Measurements from ENCODE around the gene SPIRE1. TPM values are rescaled to one million over a fixed set of nuclear protein-coding genes. Genes with fewer than 3 reads are reported as not detected.

SPIRE1 gene
- total RNA-seq: 30.6 and 40.9 TPM in 2 replicates

DNA sequence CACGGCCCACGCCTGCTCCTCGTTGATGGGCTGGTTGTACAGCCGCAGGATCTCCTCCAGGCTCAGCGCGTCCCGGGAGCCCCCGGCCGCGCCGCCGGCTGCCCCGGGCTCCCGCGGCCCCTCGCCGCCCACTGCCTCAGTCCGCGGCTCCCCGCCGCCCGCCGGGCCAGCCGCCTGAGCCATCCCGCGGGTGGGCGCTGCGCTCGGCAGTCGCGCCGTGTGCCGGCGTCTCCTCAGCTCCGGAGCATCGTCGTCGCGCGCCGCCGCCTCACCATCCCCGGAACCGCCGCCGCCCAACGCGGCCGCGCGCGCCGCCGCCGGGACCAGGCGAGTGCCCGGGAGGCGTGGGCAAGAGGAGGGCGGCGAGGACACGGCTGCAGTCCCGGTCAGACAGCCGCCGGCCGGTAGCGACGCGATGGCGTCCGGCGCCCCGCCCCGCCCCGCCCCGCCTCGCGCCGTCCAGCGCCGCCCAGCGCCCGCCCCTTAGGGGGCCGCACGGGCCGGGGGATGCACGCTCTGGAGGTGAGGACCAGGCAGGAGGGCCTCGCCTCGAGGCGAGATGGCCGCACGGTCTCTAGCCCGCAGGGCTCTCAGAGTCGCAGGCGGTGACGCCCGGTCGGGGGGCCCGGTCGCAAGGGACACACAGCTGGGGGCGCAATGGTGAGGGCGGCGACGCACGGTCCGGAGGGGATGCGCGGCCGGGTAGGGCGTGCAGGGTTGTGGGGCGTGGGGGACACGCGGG lies at the start of gene SPIRE1:
SPIRE1 (minus strand) TSS at position 424 of the 742 bp plus-strand sequence; CDS start at position 183, 241 bp downstream.

DNA sequence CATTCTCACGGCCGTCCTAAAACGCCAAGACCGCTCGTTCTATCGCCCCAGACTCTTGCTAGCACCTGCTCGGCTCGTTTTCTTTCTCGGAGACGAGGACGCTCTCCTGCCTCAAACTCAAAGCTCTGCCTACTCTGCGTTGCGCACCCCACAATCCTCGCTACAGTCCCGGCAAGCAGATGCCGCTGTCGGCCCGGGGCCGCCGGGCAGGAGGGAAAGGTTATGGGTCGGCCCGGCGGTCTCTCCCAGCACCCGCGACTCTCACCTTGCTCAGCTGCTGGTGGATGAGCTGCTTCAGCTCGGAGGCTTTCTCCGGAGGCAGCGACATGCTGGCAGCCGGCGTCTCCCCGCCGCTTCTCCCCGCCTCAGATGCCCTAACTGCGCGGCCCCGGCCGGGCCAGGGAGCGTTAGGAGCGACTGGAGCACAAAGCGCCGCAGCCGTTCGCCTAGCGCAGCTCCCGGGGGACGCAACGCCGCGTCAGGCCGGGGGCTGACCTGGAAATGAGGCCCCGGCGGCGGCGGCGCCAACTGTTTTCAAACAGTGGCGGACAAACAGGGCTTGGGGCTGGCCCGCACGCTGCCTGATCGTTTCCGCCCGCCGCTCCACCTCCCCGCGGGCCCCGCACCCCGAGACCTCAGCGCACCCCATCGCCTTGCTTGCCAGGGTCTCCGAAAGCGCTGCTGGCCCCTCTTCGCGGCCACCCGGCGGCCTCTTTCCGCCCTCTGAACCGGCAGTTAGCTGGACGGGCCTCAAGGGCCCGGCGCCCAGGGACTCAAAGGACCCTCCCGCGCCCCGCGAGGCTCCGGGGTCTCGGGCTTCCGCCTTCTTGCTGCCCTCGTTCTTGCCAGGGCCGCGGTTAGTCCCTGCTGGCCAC lies 44.6 kb upstream of the SPIRE1 start, which contains the start of the genes CEP76 and PSMG2:
CEP76 (minus strand) TSS at position 503 of the 875 bp plus-strand sequence; CDS start at position 328, 175 bp downstream.
PSMG2 (plus strand) TSS at position 822 of the 875 bp plus-strand sequence. CDS start 66 bp downstream, outside the sequence.

Small RNAs within 50 kb of the gene (small RNA-seq; reads per million reads assigned to genes)
- gene RNU7-129P (ENCODE audit: low replicate concordance): not detected

Other genes with a start within 250 kb of the SPIRE1 start
- 5.9 and 11.2 TPM in 2 replicates for gene CEP76, start 44.6 kb upstream of the SPIRE1 start, total RNA-seq
- gene PSMG2, start 44.9 kb upstream of the SPIRE1 start, total RNA-seq: 53.0 and 59.8 TPM in 2 replicates
- 19.9 and 37.9 TPM in 2 replicates for gene PTPN2, start 226.1 kb upstream of the SPIRE1 start, total RNA-seq